ENCODE results near the gene CNST. TPM values are rescaled to one million over a fixed set of nuclear protein-coding genes. Genes with fewer than 3 reads are reported as not detected.
"Not testable (repeated sequence)": the region's sequence is repeated elsewhere in the genome, so short reads cannot be mapped to it uniquely, and the experiment has no call there.

Gene CNST
- total RNA-seq, 1 donor from 2014 or later = 31.4 TPM

GRCh38 chr1:246559310-246559709 is 6.9 kb upstream of the CNST start:
- intact Hi-C loops (cut with DNase I) = no loop called here
- Histone ChIP-seq H3K9me3 (no peaks in the 10 kb centered on the region), H3K36me3 (peaks cover 68% of the 10 kb centered on the region), H3K4me1 (peaks cover 5% of the 10 kb centered on the region), H3K27me3 (ENCODE audit: low read depth) (no peaks in the 10 kb centered on the region), H3K4me3 (no peak overlapping the region), H3K27ac (no peak overlapping the region)
- ATAC-seq (no peak), DNase-seq (no peak)
- TF ChIP-seq, protein P1, sequence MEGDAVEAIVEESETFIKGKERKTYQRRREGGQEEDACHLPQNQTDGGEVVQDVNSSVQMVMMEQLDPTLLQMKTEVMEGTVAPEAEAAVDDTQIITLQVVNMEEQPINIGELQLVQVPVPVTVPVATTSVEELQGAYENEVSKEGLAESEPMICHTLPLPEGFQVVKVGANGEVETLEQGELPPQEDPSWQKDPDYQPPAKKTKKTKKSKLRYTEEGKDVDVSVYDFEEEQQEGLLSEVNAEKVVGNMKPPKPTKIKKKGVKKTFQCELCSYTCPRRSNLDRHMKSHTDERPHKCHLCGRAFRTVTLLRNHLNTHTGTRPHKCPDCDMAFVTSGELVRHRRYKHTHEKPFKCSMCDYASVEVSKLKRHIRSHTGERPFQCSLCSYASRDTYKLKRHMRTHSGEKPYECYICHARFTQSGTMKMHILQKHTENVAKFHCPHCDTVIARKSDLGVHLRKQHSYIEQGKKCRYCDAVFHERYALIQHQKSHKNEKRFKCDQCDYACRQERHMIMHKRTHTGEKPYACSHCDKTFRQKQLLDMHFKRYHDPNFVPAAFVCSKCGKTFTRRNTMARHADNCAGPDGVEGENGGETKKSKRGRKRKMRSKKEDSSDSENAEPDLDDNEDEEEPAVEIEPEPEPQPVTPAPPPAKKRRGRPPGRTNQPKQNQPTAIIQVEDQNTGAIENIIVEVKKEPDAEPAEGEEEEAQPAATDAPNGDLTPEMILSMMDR (IDR thresholded peaks at IDR 0.05) = no peak

GRCh38 chr1:246560833-246561232 is 5.4 kb upstream of the CNST start:
- DNase-seq; intact Hi-C loops (cut with DNase I); ATAC-seq; H3K4me3 ChIP-seq; H3K27ac ChIP-seq; H3K27me3 ChIP-seq (ENCODE audit: low read depth); H3K9me3 ChIP-seq: not testable (repeated sequence)
- peaks cover 53% of the 10 kb centered on the region for H3K36me3 ChIP-seq
- peaks cover 17% of the 10 kb centered on the region for H3K4me1 ChIP-seq

DNA sequence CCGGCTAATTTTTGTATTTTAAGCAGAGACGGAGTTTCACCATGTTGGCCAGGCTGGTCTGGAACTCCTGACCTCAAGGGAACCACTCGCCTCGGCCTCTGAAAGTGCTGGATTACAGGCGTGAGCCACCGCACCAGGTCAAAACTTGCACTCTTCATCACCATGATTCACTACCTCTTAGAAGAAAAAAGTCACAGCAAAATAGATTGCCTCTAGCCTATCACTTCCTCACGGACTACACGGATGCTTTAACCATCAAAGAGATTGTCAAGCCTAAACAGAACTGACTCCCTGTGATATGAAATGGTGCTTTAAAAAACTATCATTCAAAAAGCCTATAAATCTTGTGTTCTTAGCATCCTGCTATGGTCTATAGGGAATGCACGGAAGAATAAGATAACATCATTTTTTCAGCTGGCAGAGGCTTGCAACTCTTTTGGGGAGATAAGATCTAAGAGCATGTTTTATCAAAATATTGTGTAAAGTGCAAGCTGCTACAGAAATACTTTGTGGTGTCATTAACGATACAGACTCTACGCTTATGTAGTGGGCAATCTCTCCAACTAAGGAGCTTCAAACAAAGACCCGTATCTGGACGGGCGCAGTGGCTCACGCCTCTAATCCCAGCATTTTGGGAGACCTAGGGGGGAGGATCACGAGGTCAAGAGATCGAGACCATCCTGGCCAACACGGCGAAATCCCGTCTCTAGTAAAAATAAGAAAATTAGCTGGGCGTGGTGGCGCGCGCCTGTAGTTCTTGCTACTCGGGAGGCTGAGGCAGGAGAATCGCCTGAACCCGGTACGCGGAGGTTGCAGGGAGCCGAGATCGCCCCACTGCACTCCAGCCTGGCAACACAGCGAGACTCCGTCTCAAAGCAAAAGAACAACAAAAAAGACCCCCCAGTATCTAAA is 1.2 kb upstream of the CNST start:
- intact Hi-C loops (cut with DNase I) = no loop called here
- H3K36me3 ChIP-seq = peaks cover 25% of the 10 kb centered on the region
- peak overlapping the region; percentile 100 for H3K4me3 ChIP-seq
- peaks cover 47% of the 10 kb centered on the region for H3K4me1 ChIP-seq
- TF ChIP-seq, protein P1 (IDR thresholded peaks at IDR 0.05) = no peak
- H3K9me3 ChIP-seq = no peaks in the 10 kb centered on the region
- no peaks in the 10 kb centered on the region for H3K27me3 ChIP-seq (ENCODE audit: low read depth)
- peak overlapping the region; percentile 96 for H3K27ac ChIP-seq
- DNase-seq (no peak), ATAC-seq (no peak)

DNA sequence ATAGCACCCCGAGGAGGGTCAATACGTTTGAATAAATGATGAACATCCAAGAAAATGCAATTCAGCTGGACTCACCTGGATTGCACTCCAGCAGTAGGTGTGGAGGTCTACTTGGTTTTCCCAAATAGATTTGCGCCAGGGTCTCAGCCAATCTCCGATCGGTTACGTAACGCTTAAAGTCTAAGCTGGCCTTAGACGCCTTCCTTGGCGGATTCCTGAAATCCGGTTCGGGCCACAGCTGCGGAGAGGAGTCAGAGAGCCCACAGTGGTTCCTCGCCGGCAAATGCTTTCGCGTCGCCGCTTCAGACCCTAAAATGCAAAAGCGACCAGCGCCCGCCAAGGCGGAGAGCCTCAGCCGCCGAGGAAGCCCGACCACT is 517 bp upstream of the CNST start:
- no peak for DNase-seq
- no peaks in the 10 kb centered on the region for H3K27me3 ChIP-seq (ENCODE audit: low read depth)
- peaks cover 53% of the 10 kb centered on the region for H3K4me1 ChIP-seq
- no peaks in the 10 kb centered on the region for H3K9me3 ChIP-seq
- peak; percentile 2 to 3 for ATAC-seq
- H3K27ac ChIP-seq = peak overlapping the region; percentile 96
- H3K36me3 ChIP-seq = peaks cover 21% of the 10 kb centered on the region
- intact Hi-C loops (cut with DNase I) = no loop called here
- H3K4me3 ChIP-seq = peak overlapping the region; percentile 100
- TF ChIP-seq, protein P1 (IDR thresholded peaks at IDR 0.05) = no peak

GRCh38 chr1:246566813-246567645 is 773 bp downstream of the CNST start:
- peak overlapping the region; percentile 96 for H3K27ac ChIP-seq
- H3K36me3 ChIP-seq = peaks cover 21% of the 10 kb centered on the region
- ATAC-seq = peak; percentile 52 to 59
- no peaks in the 10 kb centered on the region for H3K27me3 ChIP-seq (ENCODE audit: low read depth)
- no peak for DNase-seq
- peak overlapping the region; percentile 100 for H3K4me3 ChIP-seq
- intact Hi-C loops (cut with DNase I) = no loop called here
- H3K9me3 ChIP-seq = no peaks in the 10 kb centered on the region
- peaks cover 66% of the 10 kb centered on the region for H3K4me1 ChIP-seq
- TF ChIP-seq, protein P1 (IDR thresholded peaks at IDR 0.05) = no peak

Data from lower lobe of right lung (tissue), 2 donors.